ENCODE results near the gene TENM4.

TENM4 gene

GRCh38 chr11:79244241-79244772 is 196.5 kb downstream of the TENM4 start:
- POLR2A ChIA-PET, result no interaction called here
- no peak for DNase-seq (ENCODE audit: extremely low spot score)
- CTCF ChIA-PET, result no interaction called here
- no peak for TF ChIP-seq PKNOX1 (IDR thresholded peaks at IDR 0.05)
- TF ChIP-seq FOXM1 (IDR thresholded peaks at IDR 0.05; ENCODE audit: borderline replicate concordance), result no peak
- no peak for TF ChIP-seq CTBP1 (IDR thresholded peaks at IDR 0.05; ENCODE audit: borderline replicate concordance)
- TF ChIP-seq TARDBP (IDR thresholded peaks at IDR 0.05), result no peak
- TF ChIP-seq FOXK2 (IDR thresholded peaks at IDR 0.05), result no peak
- no peak for TF ChIP-seq BHLHE40 (IDR thresholded peaks at IDR 0.05; ENCODE audit: borderline replicate concordance)
- no peak for TF ChIP-seq ELF4 (IDR thresholded peaks at IDR 0.05)

GRCh38 chr11:79243422-79244210 is 197.2 kb downstream of the TENM4 start:
- ChIA-PET POLR2A (no interaction called here), CTCF (no interaction called here)
- DNase-seq (ENCODE audit: extremely low spot score), result no peak
- TF ChIP-seq FOXM1 (IDR thresholded peaks at IDR 0.05; ENCODE audit: borderline replicate concordance), result no peak
- TF ChIP-seq CTBP1 (IDR thresholded peaks at IDR 0.05; ENCODE audit: borderline replicate concordance), result no peak
- TF ChIP-seq HDGF (IDR thresholded peaks at IDR 0.05; ENCODE audit: borderline replicate concordance), result no peak
- TF ChIP-seq FOXA1 (IDR thresholded peaks at IDR 0.05), result no peak
- no peak for TF ChIP-seq BHLHE40 (IDR thresholded peaks at IDR 0.05; ENCODE audit: borderline replicate concordance)
- no peak for TF ChIP-seq LEF1 (IDR thresholded peaks at IDR 0.05; ENCODE audit: borderline replicate concordance)
- TF ChIP-seq ARNT (IDR thresholded peaks at IDR 0.05), result no peak
- no peak for TF ChIP-seq TARDBP (IDR thresholded peaks at IDR 0.05)
- no peak for TF ChIP-seq NFRKB (IDR thresholded peaks at IDR 0.05)
- no peak for TF ChIP-seq L3MBTL2 (conservative IDR thresholded peaks at IDR 0.05)
- TF ChIP-seq ELF4 (IDR thresholded peaks at IDR 0.05), result no peak
- TF ChIP-seq SP1 (IDR thresholded peaks at IDR 0.05), result no peak
- no peak for TF ChIP-seq ZNF384 (IDR thresholded peaks at IDR 0.05)
- TF ChIP-seq FOXK2 (IDR thresholded peaks at IDR 0.05), result no peak
- no peak for TF ChIP-seq PKNOX1 (IDR thresholded peaks at IDR 0.05)

- no peak for DNase-seq (ENCODE audit: extremely low spot score)
- ChIA-PET POLR2A (no interaction called here), CTCF (no interaction called here)
- TF ChIP-seq CTBP1 (IDR thresholded peaks at IDR 0.05; ENCODE audit: borderline replicate concordance) (no peak), NFRKB (IDR thresholded peaks at IDR 0.05) (no peak), FOXK2 (IDR thresholded peaks at IDR 0.05) (no peak), TARDBP (IDR thresholded peaks at IDR 0.05) (no peak), FOXA1 (IDR thresholded peaks at IDR 0.05) (no peak), FOXM1 (IDR thresholded peaks at IDR 0.05; ENCODE audit: borderline replicate concordance) (no peak), SP1 (IDR thresholded peaks at IDR 0.05) (no peak), HDGF (IDR thresholded peaks at IDR 0.05; ENCODE audit: borderline replicate concordance) (no peak), ZNF384 (IDR thresholded peaks at IDR 0.05) (no peak), PKNOX1 (IDR thresholded peaks at IDR 0.05) (no peak), LEF1 (IDR thresholded peaks at IDR 0.05; ENCODE audit: borderline replicate concordance) (no peak), ELF4 (IDR thresholded peaks at IDR 0.05) (no peak), BHLHE40 (IDR thresholded peaks at IDR 0.05; ENCODE audit: borderline replicate concordance) (no peak), L3MBTL2 (conservative IDR thresholded peaks at IDR 0.05) (no peak), ARNT (IDR thresholded peaks at IDR 0.05) (no peak), SUZ12 (IDR thresholded peaks at IDR 0.05) (no peak)
Observed at GRCh38 chr11:79242616-79243015, 198.2 kb downstream of the TENM4 start.

- DNase-seq (ENCODE audit: extremely low spot score), result no peak
- ChIA-PET CTCF (no interaction called here), POLR2A (no interaction called here)
- TF ChIP-seq FOXK2 (IDR thresholded peaks at IDR 0.05), result no peak
- no peak for TF ChIP-seq BHLHE40 (IDR thresholded peaks at IDR 0.05; ENCODE audit: borderline replicate concordance)
- TF ChIP-seq SUZ12 (IDR thresholded peaks at IDR 0.05), result no peak
- TF ChIP-seq HDGF (IDR thresholded peaks at IDR 0.05; ENCODE audit: borderline replicate concordance), result no peak
- no peak for TF ChIP-seq PKNOX1 (IDR thresholded peaks at IDR 0.05)
- no peak for TF ChIP-seq LEF1 (IDR thresholded peaks at IDR 0.05; ENCODE audit: borderline replicate concordance)
- no peak for TF ChIP-seq FOXM1 (IDR thresholded peaks at IDR 0.05; ENCODE audit: borderline replicate concordance)
- TF ChIP-seq FOXA1 (IDR thresholded peaks at IDR 0.05), result no peak
- TF ChIP-seq ELF4 (IDR thresholded peaks at IDR 0.05), result no peak
- no peak for TF ChIP-seq TARDBP (IDR thresholded peaks at IDR 0.05)
Observed at GRCh38 chr11:79241852-79242241, 199.0 kb downstream of the TENM4 start.

- POLR2A ChIA-PET, result no interaction called here
- no peak for DNase-seq (ENCODE audit: extremely low spot score)
- CTCF ChIA-PET, result no interaction called here
- no peak for TF ChIP-seq ZNF384 (IDR thresholded peaks at IDR 0.05)
- no peak for TF ChIP-seq ELF4 (IDR thresholded peaks at IDR 0.05)
- no peak for TF ChIP-seq FOXK2 (IDR thresholded peaks at IDR 0.05)
- TF ChIP-seq SUZ12 (IDR thresholded peaks at IDR 0.05), result no peak
- TF ChIP-seq HDGF (IDR thresholded peaks at IDR 0.05; ENCODE audit: borderline replicate concordance), result no peak
- no peak for TF ChIP-seq CTBP1 (IDR thresholded peaks at IDR 0.05; ENCODE audit: borderline replicate concordance)
- no peak for TF ChIP-seq FOXM1 (IDR thresholded peaks at IDR 0.05; ENCODE audit: borderline replicate concordance)
- TF ChIP-seq LEF1 (IDR thresholded peaks at IDR 0.05; ENCODE audit: borderline replicate concordance), result no peak
- no peak for TF ChIP-seq BHLHE40 (IDR thresholded peaks at IDR 0.05; ENCODE audit: borderline replicate concordance)
- TF ChIP-seq PKNOX1 (IDR thresholded peaks at IDR 0.05), result no peak
- no peak for TF ChIP-seq TARDBP (IDR thresholded peaks at IDR 0.05)
- TF ChIP-seq ARNT (IDR thresholded peaks at IDR 0.05), result no peak
- no peak for TF ChIP-seq SP1 (IDR thresholded peaks at IDR 0.05)
- no peak for TF ChIP-seq L3MBTL2 (conservative IDR thresholded peaks at IDR 0.05)
- no peak for TF ChIP-seq NFRKB (IDR thresholded peaks at IDR 0.05)
- no peak for TF ChIP-seq FOXA1 (IDR thresholded peaks at IDR 0.05)
Observed at GRCh38 chr11:79241205-79241851, 199.5 kb downstream of the TENM4 start.

All from HEK293T (cell line).